Loucy (cell line): Measurements from ENCODE around the gene SERF2.
"Not testable (repeated sequence)": the region's sequence is repeated elsewhere in the genome, so short reads cannot be mapped to it uniquely, and the experiment has no call there.

Experiments used
- EZH2phosphoT487 ChIP-seq: fragments of 200-600 bp; IDR thresholded peaks from 2 replicates; pipeline ENCODE4 v1.6.1; 2018; ENCODE audit warnings: antibody characterized with exemption, mild to moderate bottlenecking, moderate library complexity, borderline replicate concordance
- TF ChIP-seq, protein P1 (sequence below): fragments of 200-600 bp; sonication (generic); conservative IDR thresholded peaks from 2 replicates; pipeline ENCODE4 v1.5.1; 2014; ENCODE audit warnings: mild to moderate bottlenecking, antibody characterized with exemption, low read length

DNA sequence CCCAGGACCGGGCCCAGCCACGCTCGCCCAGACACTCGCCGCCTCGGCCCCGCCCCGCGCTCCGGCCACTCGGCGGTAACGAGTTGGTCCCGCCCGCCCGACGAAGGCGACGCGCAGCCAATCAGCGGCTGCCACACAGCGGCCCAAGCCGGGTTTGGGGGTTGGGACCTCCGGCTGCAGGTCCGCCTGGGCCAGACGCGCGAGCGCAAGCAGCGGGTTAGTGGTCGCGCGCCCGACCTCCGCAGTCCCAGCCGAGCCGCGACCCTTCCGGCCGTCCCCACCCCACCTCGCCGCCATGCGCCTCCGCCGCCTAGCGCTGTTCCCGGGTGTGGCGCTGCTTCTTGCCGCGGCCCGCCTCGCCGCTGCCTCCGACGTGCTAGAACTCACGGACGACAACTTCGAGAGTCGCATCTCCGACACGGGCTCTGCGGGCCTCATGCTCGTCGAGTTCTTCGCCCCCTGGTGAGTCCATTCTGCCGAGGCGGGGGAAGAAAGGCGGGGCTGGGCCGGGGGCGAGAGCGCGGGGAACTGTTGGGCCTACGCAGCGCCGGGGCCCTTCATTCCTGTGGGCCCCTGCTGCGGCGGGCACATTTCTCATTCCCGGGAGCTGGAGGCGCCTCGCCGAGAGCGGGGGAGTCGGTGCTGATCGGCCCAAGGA lies 45.7 kb upstream of the SERF2 start, which contains the start of gene PDIA3:
- TF ChIP-seq, protein P1, sequence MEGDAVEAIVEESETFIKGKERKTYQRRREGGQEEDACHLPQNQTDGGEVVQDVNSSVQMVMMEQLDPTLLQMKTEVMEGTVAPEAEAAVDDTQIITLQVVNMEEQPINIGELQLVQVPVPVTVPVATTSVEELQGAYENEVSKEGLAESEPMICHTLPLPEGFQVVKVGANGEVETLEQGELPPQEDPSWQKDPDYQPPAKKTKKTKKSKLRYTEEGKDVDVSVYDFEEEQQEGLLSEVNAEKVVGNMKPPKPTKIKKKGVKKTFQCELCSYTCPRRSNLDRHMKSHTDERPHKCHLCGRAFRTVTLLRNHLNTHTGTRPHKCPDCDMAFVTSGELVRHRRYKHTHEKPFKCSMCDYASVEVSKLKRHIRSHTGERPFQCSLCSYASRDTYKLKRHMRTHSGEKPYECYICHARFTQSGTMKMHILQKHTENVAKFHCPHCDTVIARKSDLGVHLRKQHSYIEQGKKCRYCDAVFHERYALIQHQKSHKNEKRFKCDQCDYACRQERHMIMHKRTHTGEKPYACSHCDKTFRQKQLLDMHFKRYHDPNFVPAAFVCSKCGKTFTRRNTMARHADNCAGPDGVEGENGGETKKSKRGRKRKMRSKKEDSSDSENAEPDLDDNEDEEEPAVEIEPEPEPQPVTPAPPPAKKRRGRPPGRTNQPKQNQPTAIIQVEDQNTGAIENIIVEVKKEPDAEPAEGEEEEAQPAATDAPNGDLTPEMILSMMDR, result not testable (repeated sequence)
- not testable (repeated sequence) for TF ChIP-seq EZH2phosphoT487
